DOHH2 (cell line): ENCODE results near the gene KDM3A.

Experiments
- CTCF ChIP-seq: fragments of 200-600 bp; sonication (generic); IDR thresholded peaks from one replicate; pipeline ENCODE4 v1.5.1; 2014; ENCODE audit warnings: antibody characterized with exemption, mild to moderate bottlenecking, low read depth, low read length; ENCODE audit not compliant: poor library complexity, severe bottlenecking
- EZH2phosphoT487 ChIP-seq: fragments of 200-600 bp; sonication (generic); IDR thresholded peaks from 2 replicates; pipeline ENCODE4 v1.6.1; 2017; ENCODE audit warnings: borderline replicate concordance, mild to moderate bottlenecking, antibody characterized with exemption, low read length, moderate library complexity, mixed read lengths

GRCh38 chr2:86482034-86482433 lies 40.9 kb downstream of the KDM3A start:
- no peak for TF ChIP-seq CTCF
- no peak for TF ChIP-seq EZH2phosphoT487
